ENCODE data around the gene B4GALNT3. TPM values are rescaled to one million over a fixed set of nuclear protein-coding genes. Genes with fewer than 3 reads are reported as not detected.

Gene B4GALNT3
- total RNA-seq, 4 donors from 2014 or later, result 0.20 to 1.9 (median 0.82) TPM

GRCh38 chr12:533718-534117, 74.0 kb downstream of the B4GALNT3 start:
- H3K27ac ChIP-seq, result no peak overlapping the region
- no peaks in the 10 kb centered on the region for H3K4me1 ChIP-seq
- ATAC-seq, result no peak
- no peaks in the 10 kb centered on the region for H3K27me3 ChIP-seq
- TF ChIP-seq POLR2A (IDR thresholded peaks at IDR 0.05) (no peak), CTCF (IDR thresholded peaks at IDR 0.05 in 4 of 5, conservative IDR thresholded peaks at IDR 0.05 in 1 of 5) (no peak)
- intact Hi-C loops (cut with DNase I; ENCODE audit: low total_unique reads) (no loop called here), in situ Hi-C loops (cut with MboI; ENCODE audit: low sequenced_read_pairs in 4 of 4) (loop anchor here in 2 of 4 donors (10.0 kb wide), 1 partner anchor 89 kb away; no protein-coding TSS in a partner anchor)
- H3K4me3 ChIP-seq, result no peak overlapping the region
- no peaks in the 10 kb centered on the region for H3K9me3 ChIP-seq
- no peaks in the 10 kb centered on the region for H3K36me3 ChIP-seq
- DNase-seq, result no peak

GRCh38 chr12:534216-534615, 74.5 kb downstream of the B4GALNT3 start:
- Histone ChIP-seq H3K9me3 (no peaks in the 10 kb centered on the region), H3K27me3 (no peaks in the 10 kb centered on the region), H3K36me3 (no peaks in the 10 kb centered on the region), H3K4me3 (no peak overlapping the region), H3K4me1 (no peaks in the 10 kb centered on the region), H3K27ac (no peak overlapping the region)
- in situ Hi-C loops (cut with MboI; ENCODE audit: low sequenced_read_pairs in 4 of 4), result loop anchor here in 2 of 4 donors (10.0 kb wide), 1 partner anchor 89 kb away; no protein-coding TSS in a partner anchor
- TF ChIP-seq CTCF (IDR thresholded peaks at IDR 0.05 in 4 of 5, conservative IDR thresholded peaks at IDR 0.05 in 1 of 5), result no peak
- no peak for TF ChIP-seq POLR2A (IDR thresholded peaks at IDR 0.05)
- intact Hi-C loops (cut with DNase I; ENCODE audit: low total_unique reads), result no loop called here
- ATAC-seq (no peak), DNase-seq (no peak)

- H3K4me3 ChIP-seq, result no peak overlapping the region
- intact Hi-C loops (cut with DNase I; ENCODE audit: low total_unique reads) (no loop called here), in situ Hi-C loops (cut with MboI; ENCODE audit: low sequenced_read_pairs in 4 of 4) (loop anchor here in 2 of 4 donors (10.0 kb wide), 1 partner anchor 91 kb away; no protein-coding TSS in a partner anchor)
- H3K4me1 ChIP-seq, result no peaks in the 10 kb centered on the region
- DNase-seq (no peak), ATAC-seq (no peak)
- H3K27me3 ChIP-seq, result no peaks in the 10 kb centered on the region
- H3K27ac ChIP-seq, result no peak overlapping the region
- H3K36me3 ChIP-seq, result no peaks in the 10 kb centered on the region
- no peaks in the 10 kb centered on the region for H3K9me3 ChIP-seq
- TF ChIP-seq POLR2A (IDR thresholded peaks at IDR 0.05) (no peak), CTCF (IDR thresholded peaks at IDR 0.05 in 4 of 5, conservative IDR thresholded peaks at IDR 0.05 in 1 of 5) (no peak)
These were observed 75.7 kb downstream of the B4GALNT3 start for GRCh38 chr12:535396-535795.

GRCh38 chr12:536751-537245, 77.1 kb downstream of the B4GALNT3 start:
- in situ Hi-C loops (cut with MboI; ENCODE audit: low sequenced_read_pairs in 4 of 4), result loop anchor here in 2 of 4 donors (10.0 kb wide), 1 partner anchor 92 kb away; no protein-coding TSS in a partner anchor
- H3K36me3 ChIP-seq, result no peaks in the 10 kb centered on the region

More at GRCh38 chr12:536751-537245, 77.1 kb downstream of the B4GALNT3 start:
- intact Hi-C loops (cut with DNase I; ENCODE audit: low total_unique reads), result no loop called here
- Histone ChIP-seq H3K27ac (no peak overlapping the region), H3K27me3 (no peaks in the 10 kb centered on the region), H3K4me1 (no peaks in the 10 kb centered on the region), H3K9me3 (no peaks in the 10 kb centered on the region), H3K4me3 (no peak overlapping the region)
- no peak for ATAC-seq
- TF ChIP-seq CTCF (IDR thresholded peaks at IDR 0.05 in 4 of 5, conservative IDR thresholded peaks at IDR 0.05 in 1 of 5), result no peak
- TF ChIP-seq POLR2A (IDR thresholded peaks at IDR 0.05), result no peak
- no peak for DNase-seq

Data from gastrocnemius medialis (tissue), 4 donors.